ENCODE measurements around the gene C2CD2L.

- TF ChIP-seq HOXA7 (CRISPR knock-in tag; IDR thresholded peaks at IDR 0.05) (no peak), MAFK (IDR thresholded peaks at IDR 0.05; ENCODE audit: partially characterized antibody) (no peak), CTCF (IDR thresholded peaks at IDR 0.05) (no peak), EP300 (IDR thresholded peaks at IDR 0.05) (no peak), FOSL2 (IDR thresholded peaks at IDR 0.05) (no peak), FOSL2 (CRISPR knock-in tag; IDR thresholded peaks at IDR 0.05) (no peak), CEBPB (IDR thresholded peaks at IDR 0.05) (no peak), EHMT2 (IDR thresholded peaks at IDR 0.05; ENCODE audit: low read depth) (no peak), ESRRA (IDR thresholded peaks at IDR 0.05; ENCODE audit: borderline replicate concordance, low read length) (no peak), CHD2 (IDR thresholded peaks at IDR 0.05; ENCODE audit: low read length, partially characterized antibody) (no peak), POLR2A (IDR thresholded peaks at IDR 0.05; ENCODE audit: low read length) (no peak), MYC (IDR thresholded peaks at IDR 0.05; ENCODE audit: borderline replicate concordance, low read length) (no peak), RFX5 (IDR thresholded peaks at IDR 0.05) (no peak), NPAS2 (CRISPR knock-in tag; IDR thresholded peaks at IDR 0.05; ENCODE audit: borderline replicate concordance) (no peak), HES2 (IDR thresholded peaks at IDR 0.05) (no peak)
Observed at GRCh38 chr11:119160151-119160550, 53.0 kb downstream of the C2CD2L start.

Measured in A549 (cell line).